GM19035 (cell line): ENCODE data around the gene POU2F1.

ENCODE experiments used
- ATAC-seq: cut with Tn5 transposase; IDR thresholded peaks from one replicate; pipeline ENCODE4 v1.9.1; 2021; ENCODE audit not compliant: unreplicated experiment

POU2F1 gene

GRCh38 chr1:167462341-167462740, 241.7 kb downstream of the POU2F1 start:
- no peak for ATAC-seq

- no peak for ATAC-seq
Measured at GRCh38 chr1:167463080-167463479, 242.4 kb downstream of the POU2F1 start.

- no peak for ATAC-seq
Measured at GRCh38 chr1:167463875-167464575, 243.3 kb downstream of the POU2F1 start.

- ATAC-seq = no peak
Measured at GRCh38 chr1:167465018-167465417, 244.3 kb downstream of the POU2F1 start.

DNA sequence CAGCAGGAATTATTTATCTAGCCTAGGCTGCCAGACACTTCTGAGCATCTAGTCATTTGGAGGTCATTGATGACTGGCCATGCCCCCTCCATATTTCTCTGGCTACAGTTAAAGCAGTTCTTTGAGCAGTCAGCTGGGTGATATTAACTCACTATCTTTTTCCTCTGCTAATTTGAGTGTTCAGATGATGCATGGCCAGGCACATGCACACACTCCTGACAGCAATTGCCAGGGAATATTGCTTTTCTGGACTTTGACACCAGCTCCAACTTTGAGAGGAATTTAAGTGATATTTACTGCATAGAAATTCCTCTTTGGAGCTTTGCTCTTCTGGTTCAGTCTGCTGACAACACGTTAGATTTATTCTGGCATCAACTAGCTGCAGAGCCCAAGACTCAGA, 245.1 kb downstream of the POU2F1 start:
- no peak for ATAC-seq

- ATAC-seq = no peak
Measured at GRCh38 chr1:167467126-167467710, 246.5 kb downstream of the POU2F1 start.

GRCh38 chr1:167467752-167468151, 247.1 kb downstream of the POU2F1 start:
- no peak for ATAC-seq

- no peak for ATAC-seq
Measured at GRCh38 chr1:167469280-167469965, 248.7 kb downstream of the POU2F1 start.

DNA sequence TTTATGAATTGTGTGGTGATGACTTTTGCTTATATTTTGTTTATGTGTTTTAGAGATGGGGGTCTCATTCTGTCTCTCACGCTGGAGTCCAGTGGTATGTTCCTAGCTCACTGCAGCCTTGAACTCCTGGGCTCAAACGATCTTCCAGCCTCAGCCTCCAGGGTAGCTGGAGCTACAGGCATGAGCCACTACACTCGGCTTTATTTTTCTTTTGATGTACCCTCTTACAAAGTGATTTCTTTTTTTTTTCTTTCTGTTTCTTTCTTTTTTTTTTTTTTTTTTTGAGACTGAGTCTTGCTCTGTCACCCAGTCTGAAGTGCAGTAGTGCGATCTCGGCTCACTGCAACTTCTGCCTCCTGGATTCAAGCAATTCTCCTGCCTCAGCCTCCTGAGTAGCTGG, 250.9 kb downstream of the POU2F1 start:
- ATAC-seq = no peak

DNA sequence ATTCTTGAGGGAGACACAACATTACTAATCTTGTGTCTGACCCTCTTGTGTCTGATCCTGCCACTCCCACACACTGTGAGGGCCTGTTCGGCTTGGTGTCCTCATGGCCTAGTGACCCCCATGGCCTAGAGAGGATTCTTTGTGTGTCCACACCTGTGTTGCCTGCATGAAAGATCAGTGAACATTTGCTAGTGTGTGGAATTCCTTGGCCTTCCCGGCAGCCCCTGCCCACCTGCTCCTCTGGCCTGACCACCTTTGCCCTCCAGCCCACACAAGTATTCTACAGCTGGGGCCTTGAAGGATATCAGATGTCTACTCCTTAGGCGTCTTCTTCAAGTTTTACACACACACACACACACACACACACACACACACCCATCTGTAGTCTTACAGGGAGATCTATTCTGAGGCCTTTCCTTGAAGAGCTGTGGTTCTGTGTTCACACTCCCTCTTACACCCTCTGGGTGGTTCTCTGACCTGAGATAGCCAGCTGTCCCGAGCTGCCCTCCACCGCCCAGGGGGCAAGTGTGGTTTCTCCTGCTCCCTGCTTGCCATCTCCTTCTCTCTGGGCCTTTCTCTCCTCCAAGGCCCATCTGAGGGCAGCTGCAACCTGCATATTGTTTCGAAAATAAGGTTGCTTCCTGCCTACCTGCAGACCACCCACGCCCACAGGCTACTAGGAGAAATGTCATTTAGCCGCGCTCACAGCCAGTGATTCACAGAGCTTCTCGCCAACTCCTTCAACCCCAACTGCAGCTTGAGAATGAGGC, 252.3 kb downstream of the POU2F1 start:
- ATAC-seq = no peak

DNA sequence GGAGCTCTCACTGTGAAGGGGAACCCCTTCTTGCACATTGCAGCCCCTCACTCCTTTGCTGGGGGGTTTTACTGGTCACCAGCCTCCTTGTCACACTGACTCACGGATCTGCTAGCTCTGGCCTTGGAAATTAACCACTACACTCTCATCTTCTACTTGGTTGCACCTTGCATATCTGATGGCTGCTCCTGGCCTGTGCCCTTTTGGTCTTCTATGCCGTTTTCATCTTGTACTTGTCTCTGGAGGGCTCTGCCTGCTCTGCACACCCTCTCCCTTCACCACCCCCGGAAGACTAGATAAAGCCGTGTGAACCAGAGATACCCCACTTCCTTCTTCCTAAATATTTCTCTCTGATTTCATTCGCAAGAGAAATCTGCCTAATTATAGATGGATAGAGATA, 253.1 kb downstream of the POU2F1 start:
- ATAC-seq = no peak

DNA sequence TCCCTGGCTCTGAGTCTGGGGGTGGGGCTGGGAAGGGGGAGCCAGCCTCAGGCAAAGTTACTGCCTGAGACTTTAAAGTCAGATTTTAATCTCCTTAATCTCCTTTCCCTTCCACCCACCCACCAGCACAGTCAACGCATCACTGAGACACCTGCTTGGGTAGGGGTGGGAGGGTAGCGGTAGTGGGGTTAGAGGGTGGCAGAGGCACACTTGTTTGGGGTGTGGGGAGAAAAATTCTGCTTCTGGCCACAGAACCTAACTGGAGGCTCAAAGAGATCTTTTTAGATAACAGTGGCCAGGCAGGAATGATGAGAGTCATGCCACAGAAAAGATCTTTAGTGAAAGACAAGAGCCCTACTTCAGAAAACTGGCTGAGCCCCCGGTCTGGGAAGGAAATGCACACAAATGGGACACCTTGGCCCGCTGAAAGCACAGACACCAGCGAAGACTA, 253.5 kb downstream of the POU2F1 start:
- no peak for ATAC-seq

DNA sequence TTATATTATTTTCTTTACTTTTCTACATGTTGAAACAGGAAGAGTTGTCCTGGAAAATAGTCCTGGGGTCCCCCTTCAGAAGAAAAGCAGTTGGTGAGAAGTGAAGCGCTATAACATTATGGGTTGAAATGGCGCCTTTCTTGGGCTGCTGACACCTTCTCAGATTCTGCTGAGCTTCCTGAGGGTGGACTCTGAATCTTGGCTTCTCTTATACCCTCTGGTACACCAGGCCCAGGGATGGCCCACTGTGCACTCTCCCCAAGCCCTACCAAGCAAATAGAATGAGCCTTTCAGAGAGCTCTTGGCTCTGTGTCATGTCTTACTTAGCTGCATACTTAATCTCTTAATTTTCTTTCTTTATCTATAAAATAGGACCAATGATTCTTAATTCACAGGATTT, 255.4 kb downstream of the POU2F1 start:
- no peak for ATAC-seq
